B cell (primary cell): ENCODE measurements around the gene UBE2J2. TPM values are rescaled to one million over a fixed set of nuclear protein-coding genes. Genes with fewer than 3 reads are reported as not detected.

Source experiments
- ATAC-seq: fragments of 200-7000 bp; cut with Tn5 transposase; one replicate; pipeline ENCODE4 v1.10.0; 2021; ENCODE audit warnings: low read depth, mild to moderate bottlenecking, moderate number of reproducible peaks, moderate library complexity
- CTCF ChIA-PET: fragments of 350-600 bp; sonication (Branson Sonifier 250); formaldehyde crosslinking; loops from one replicate; lab custom pipeline; 2021; ENCODE audit warnings: antibody characterized with exemption, inconsistent platforms; lab: Charles Lee
- POLR2A ChIA-PET: fragments of 350-600 bp; sonication (Branson Sonifier 250); formaldehyde crosslinking; loops from one replicate; lab custom pipeline; 2021; ENCODE audit warnings: antibody characterized with exemption; lab: Charles Lee
- DNase-seq: peaks from one replicate; pipeline ENCODE4 v3.0.0; 2013
- H2AFZ ChIP-seq: 2 replicates; pipeline ENCODE4 v1.6.1; 2012; ENCODE audit warnings: mild to moderate bottlenecking, low read depth, low read length; ENCODE audit not compliant: insufficient read depth, poor library complexity, severe bottlenecking
- H3K27ac ChIP-seq, 2 donors: 1 replicate in 1 of 2; 2 replicates in 1 of 2; pipeline ENCODE4 v1.5.1; 2012 to 2013; ENCODE audit warnings: low read length in 2 of 2, mild to moderate bottlenecking in 2 of 2, moderate library complexity in 1 of 2
- H3K27me3 ChIP-seq, 4 experiments: fragments of 200-600 bp in 1 of 4; sonication (generic) in 1 of 4; replicated peaks in 1 of 4; 1 replicate in 2 of 4; 2 replicates in 2 of 4; pipeline versions ENCODE4 v1.6.1 to v1.7.0; 2013 to 2016; ENCODE audit warnings: low read length in 3 of 4, mild to moderate bottlenecking in 2 of 4, mixed read lengths in 1 of 4, moderate library complexity in 1 of 4; ENCODE audit not compliant: insufficient read depth in 4 of 4, control insufficient read depth in 3 of 4; ENCODE audit errors: control extremely low read depth in 1 of 4
- H3K36me3 ChIP-seq, 2 experiments: replicated peaks in 1 of 2; 1 replicate in 1 of 2; 2 replicates in 1 of 2; pipeline versions ENCODE4 v1.6.1 to v1.7.1; 2013; ENCODE audit warnings: low read length in 1 of 2; ENCODE audit not compliant: insufficient read depth in 2 of 2, control insufficient read depth in 1 of 2; ENCODE audit errors: control extremely low read depth in 1 of 2, extremely low read depth in 1 of 2
- H3K4me1 ChIP-seq, 2 donors: fragments of 200-600 bp in 1 of 2; sonication (generic) in 1 of 2; 1 replicate in 1 of 2; 2 replicates in 1 of 2; pipeline versions ENCODE4 v1.5.1 to v1.6.1; 2013 to 2017; ENCODE audit warnings: low read length in 2 of 2; ENCODE audit not compliant: control insufficient read depth in 2 of 2, insufficient read depth in 2 of 2
- H3K4me2 ChIP-seq: replicated peaks from 2 replicates; pipeline ENCODE3; 2012; ENCODE audit warnings: mild to moderate bottlenecking, low read depth, low read length; ENCODE audit not compliant: poor library complexity, severe bottlenecking
- H3K4me3 ChIP-seq, 5 experiments: fragments of 200-600 bp in 1 of 5; sonication (generic) in 1 of 5; 1 replicate in 3 of 5; 2 replicates in 2 of 5; pipeline versions ENCODE4 v1.5.1 to v1.7.0; 2011 to 2016; ENCODE audit warnings: low read length in 4 of 5, mild to moderate bottlenecking in 4 of 5, low read depth in 2 of 5, control low read depth in 1 of 5, moderate library complexity in 1 of 5; ENCODE audit not compliant: insufficient read depth in 1 of 5; ENCODE audit errors: control extremely low read depth in 1 of 5, extremely low read depth in 1 of 5
- H3K79me2 ChIP-seq: fragments of 200-600 bp; sonication (generic); one replicate; pipeline ENCODE4 v1.6.0; 2016; ENCODE audit warnings: low read length; ENCODE audit not compliant: control insufficient read depth, insufficient read depth
- H3K9ac ChIP-seq: fragments of 200-600 bp; sonication (generic); 2 replicates; pipeline ENCODE4 v1.6.1; 2017; ENCODE audit warnings: mild to moderate bottlenecking, low read length, moderate library complexity
- H3K9me3 ChIP-seq, 3 donors: one replicate each; pipeline versions ENCODE4 v1.6.1 to v1.7.1; 2013; ENCODE audit warnings: low read length in 2 of 3; ENCODE audit not compliant: control insufficient read depth in 2 of 3, insufficient read depth in 1 of 3; ENCODE audit errors: control extremely low read depth in 1 of 3
- H4K20me1 ChIP-seq: 2 replicates; pipeline ENCODE4 v1.6.0; 2012; ENCODE audit warnings: mild to moderate bottlenecking, low read length; ENCODE audit not compliant: insufficient read depth, control insufficient read depth, poor library complexity, severe bottlenecking
- H3K27ac Mint-ChIP-seq: one replicate; pipeline ENCODE4 v1.8.0; 2021; ENCODE audit warnings: mixed read lengths
- H3K27me3 Mint-ChIP-seq: one replicate; pipeline ENCODE4 v1.8.0; 2021; ENCODE audit warnings: mixed read lengths
- H3K4me1 Mint-ChIP-seq: one replicate; pipeline ENCODE4 v1.8.0; 2021; ENCODE audit warnings: mixed read lengths
- H3K4me3 Mint-ChIP-seq: one replicate; pipeline ENCODE4 v1.8.0; 2021; ENCODE audit warnings: mixed read lengths
- H3K9me3 Mint-ChIP-seq: one replicate; pipeline ENCODE4 v1.8.0; 2022; ENCODE audit warnings: mixed read lengths; ENCODE audit not compliant: insufficient read depth
- CTCF ChIP-seq: fragments of 200-600 bp; IDR thresholded peaks from one replicate; pipeline ENCODE4 v1.8.0; 2022; ENCODE audit warnings: antibody characterized with exemption, mild to moderate bottlenecking
- EZH2 ChIP-seq: IDR thresholded peaks from 2 replicates; pipeline ENCODE4 v1.6.1; 2012; ENCODE audit warnings: borderline replicate concordance, low read depth, mild to moderate bottlenecking, moderate library complexity, low read length; ENCODE audit not compliant: insufficient read depth, poor library complexity, severe bottlenecking
- WGBS: methylation state at CpG from one replicate; pipeline ENCODE4 v1.1.5; 2013; ENCODE audit warnings: missing lambda C conversion rate; ENCODE audit not compliant: insufficient coverage; 5-methylcytosine and 5-hydroxymethylcytosine counted together
- intact Hi-C: fragments of 100-400 bp; cut with micrococcal nuclease; formaldehyde crosslinking; loops from one replicate; pipeline ENCODE4 v1.10.0; 2022
- polyA plus RNA-seq: library from polyadenylated mRNA; depleted of rRNA; stranded (reverse); fragments of >200 nt; gene quantifications from 2 replicates; pipeline ENCODE4 v1.2.3, GENCODE V29; 2012
- total RNA-seq, 2 donors: library from RNA; stranded (reverse); fragments of 120-200 nt in 1 of 2; gene quantifications; 1 replicate in 1 of 2; 2 replicates in 1 of 2; pipeline versions ENCODE4 v1.2.3 to v1.2.4, GENCODE V29; 2013 to 2022

The UBE2J2 gene
- total and polyA plus RNA-seq, 2 donors (not counting 1 experiment from before 2014, with no cell fraction given): 40.1 to 115 TPM

- 96% methylated on average over 21 of the region's 21 CpGs for WGBS
- H3K36me3 ChIP-seq: peaks cover 0 to 40% of the 10 kb centered on the region in 2 experiments
- Mint-ChIP-seq H3K27ac (no peak overlapping the region), H3K9me3 (no peaks in the 10 kb centered on the region), H3K4me3 (no peak overlapping the region), H3K4me1 (peaks cover 17% of the 10 kb centered on the region), H3K27me3 (no peaks in the 10 kb centered on the region)
- peaks cover 14% of the 10 kb centered on the region for H3K79me2 ChIP-seq
- no peak overlapping the region for H2AFZ ChIP-seq
- ATAC-seq (no peak), DNase-seq (no peak)
- ChIA-PET CTCF (interaction anchor here (1.6 kb wide), 1 partner anchor 133 kb away, joined by 5 read pairs; no protein-coding TSS in a partner anchor), POLR2A (no interaction called here)
- no peaks in the 10 kb centered on the region for H3K9me3 ChIP-seq
- intact Hi-C loops: no loop called here
- no peak for TF ChIP-seq CTCF
- no peak for TF ChIP-seq EZH2
- H3K27me3 ChIP-seq: no peaks in the 10 kb centered on the region
- no peak overlapping the region for H3K9ac ChIP-seq
- H3K4me3 ChIP-seq: no peak overlapping the region
- peaks cover 21% of the 10 kb centered on the region for H4K20me1 ChIP-seq
- no peak overlapping the region for H3K27ac ChIP-seq
- H3K4me1 ChIP-seq: peaks cover 13 to 16% of the 10 kb centered on the region in 2 donors
- H3K4me2 ChIP-seq: no peak overlapping the region
These were observed 19.0 kb downstream of the UBE2J2 start for GRCh38 chr1:1254667-1254998.

- DNase-seq (no peak), ATAC-seq (no peak)
- peaks cover 16% of the 10 kb centered on the region for H4K20me1 ChIP-seq
- Mint-ChIP-seq H3K27ac (no peak overlapping the region), H3K4me1 (peaks cover 16% of the 10 kb centered on the region), H3K9me3 (no peaks in the 10 kb centered on the region), H3K27me3 (no peaks in the 10 kb centered on the region), H3K4me3 (no peak overlapping the region)
- TF ChIP-seq EZH2: no peak
- no peak for TF ChIP-seq CTCF
- no peak overlapping the region for H3K9ac ChIP-seq
- peaks cover 0 to 37% of the 10 kb centered on the region in 2 experiments for H3K36me3 ChIP-seq
- H2AFZ ChIP-seq: no peak overlapping the region
- WGBS: 97% methylated on average over 44 of the region's 50 CpGs
- ChIA-PET CTCF (interaction anchor here (1.6 kb wide), 1 partner anchor 132 kb away, joined by 5 read pairs; no protein-coding TSS in a partner anchor), POLR2A (no interaction called here)
- peaks cover 14 to 19% of the 10 kb centered on the region in 2 donors for H3K4me1 ChIP-seq
- no peaks in the 10 kb centered on the region for H3K9me3 ChIP-seq
- H3K27me3 ChIP-seq: no peaks in the 10 kb centered on the region
- H3K4me2 ChIP-seq: no peak overlapping the region
- intact Hi-C loops: no loop called here
- H3K27ac ChIP-seq: no peak overlapping the region
- H3K79me2 ChIP-seq: peaks cover 9% of the 10 kb centered on the region
- no peak overlapping the region for H3K4me3 ChIP-seq
These were observed 19.5 kb downstream of the UBE2J2 start for GRCh38 chr1:1253972-1254666.
